Measurements from ENCODE around the gene PPIL4.

PPIL4 gene

DNA sequence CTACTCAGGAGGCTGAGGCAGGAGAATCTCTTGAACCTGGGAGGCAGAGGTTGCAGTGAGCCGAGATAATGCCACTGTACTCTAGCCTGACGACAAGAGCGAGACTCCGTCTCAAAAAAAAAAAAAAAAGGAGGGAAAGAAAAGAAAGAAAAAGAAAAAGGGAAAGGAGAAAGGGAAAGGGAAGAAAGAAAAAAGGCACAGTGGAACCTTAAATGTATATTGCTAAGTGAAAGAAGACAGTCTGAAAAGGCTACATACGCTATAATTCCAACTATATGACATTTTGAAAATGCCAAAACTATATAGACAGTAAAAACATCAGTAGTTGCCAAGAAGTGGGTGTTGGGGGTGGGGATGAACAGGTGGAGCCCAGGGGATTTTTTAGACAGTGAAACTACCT lies 16.2 kb downstream of the PPIL4 start:
- no peak for DNase-seq (ENCODE audit: low spot score)
- TF ChIP-seq, protein P1, sequence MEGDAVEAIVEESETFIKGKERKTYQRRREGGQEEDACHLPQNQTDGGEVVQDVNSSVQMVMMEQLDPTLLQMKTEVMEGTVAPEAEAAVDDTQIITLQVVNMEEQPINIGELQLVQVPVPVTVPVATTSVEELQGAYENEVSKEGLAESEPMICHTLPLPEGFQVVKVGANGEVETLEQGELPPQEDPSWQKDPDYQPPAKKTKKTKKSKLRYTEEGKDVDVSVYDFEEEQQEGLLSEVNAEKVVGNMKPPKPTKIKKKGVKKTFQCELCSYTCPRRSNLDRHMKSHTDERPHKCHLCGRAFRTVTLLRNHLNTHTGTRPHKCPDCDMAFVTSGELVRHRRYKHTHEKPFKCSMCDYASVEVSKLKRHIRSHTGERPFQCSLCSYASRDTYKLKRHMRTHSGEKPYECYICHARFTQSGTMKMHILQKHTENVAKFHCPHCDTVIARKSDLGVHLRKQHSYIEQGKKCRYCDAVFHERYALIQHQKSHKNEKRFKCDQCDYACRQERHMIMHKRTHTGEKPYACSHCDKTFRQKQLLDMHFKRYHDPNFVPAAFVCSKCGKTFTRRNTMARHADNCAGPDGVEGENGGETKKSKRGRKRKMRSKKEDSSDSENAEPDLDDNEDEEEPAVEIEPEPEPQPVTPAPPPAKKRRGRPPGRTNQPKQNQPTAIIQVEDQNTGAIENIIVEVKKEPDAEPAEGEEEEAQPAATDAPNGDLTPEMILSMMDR (IDR thresholded peaks at IDR 0.05; ENCODE audit: extremely low read depth, missing control alignments), result no peak

DNA sequence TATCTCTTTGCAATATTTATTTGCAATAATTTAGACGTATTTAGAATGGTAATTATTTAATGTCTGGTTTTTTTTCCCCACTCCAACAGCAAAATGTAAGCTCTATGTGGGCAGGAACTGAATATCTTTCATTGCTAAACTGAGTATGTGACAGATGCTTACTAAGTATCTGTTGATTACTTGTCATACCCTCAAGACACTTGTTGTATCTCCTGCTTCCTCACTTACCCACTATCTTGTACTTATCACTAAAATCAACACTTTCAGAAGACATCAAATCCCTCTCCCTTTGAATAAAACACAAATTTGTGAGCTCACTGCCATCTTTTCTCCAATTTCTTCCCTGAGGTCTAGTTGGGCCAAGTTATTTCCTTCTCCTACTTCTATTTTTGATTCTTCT lies 30.3 kb downstream of the PPIL4 start:
- no peak for DNase-seq (ENCODE audit: low spot score)
- TF ChIP-seq, protein P1 (IDR thresholded peaks at IDR 0.05; ENCODE audit: extremely low read depth, missing control alignments), result no peak

DNA sequence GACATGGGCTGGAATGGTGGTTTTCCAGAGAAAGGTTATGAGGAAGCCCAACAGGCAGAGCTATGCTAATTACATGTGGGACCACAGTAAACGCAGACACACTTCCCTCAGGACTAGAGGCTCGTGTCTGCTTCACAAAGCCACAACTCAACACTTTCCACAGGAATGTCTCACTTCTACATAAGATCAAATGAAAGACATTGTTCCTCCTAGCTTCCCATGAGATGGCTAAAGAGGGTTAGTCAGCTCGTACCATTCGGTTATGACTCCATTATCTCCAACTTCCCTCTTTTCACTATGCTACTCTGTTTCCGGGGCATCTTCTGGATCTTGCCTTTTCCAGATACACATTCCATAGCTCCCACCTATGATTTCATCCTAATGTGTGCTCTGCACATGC lies 31.9 kb downstream of the PPIL4 start:
- TF ChIP-seq, protein P1 (IDR thresholded peaks at IDR 0.05; ENCODE audit: extremely low read depth, missing control alignments), result no peak
- no peak for DNase-seq (ENCODE audit: low spot score)

DNA sequence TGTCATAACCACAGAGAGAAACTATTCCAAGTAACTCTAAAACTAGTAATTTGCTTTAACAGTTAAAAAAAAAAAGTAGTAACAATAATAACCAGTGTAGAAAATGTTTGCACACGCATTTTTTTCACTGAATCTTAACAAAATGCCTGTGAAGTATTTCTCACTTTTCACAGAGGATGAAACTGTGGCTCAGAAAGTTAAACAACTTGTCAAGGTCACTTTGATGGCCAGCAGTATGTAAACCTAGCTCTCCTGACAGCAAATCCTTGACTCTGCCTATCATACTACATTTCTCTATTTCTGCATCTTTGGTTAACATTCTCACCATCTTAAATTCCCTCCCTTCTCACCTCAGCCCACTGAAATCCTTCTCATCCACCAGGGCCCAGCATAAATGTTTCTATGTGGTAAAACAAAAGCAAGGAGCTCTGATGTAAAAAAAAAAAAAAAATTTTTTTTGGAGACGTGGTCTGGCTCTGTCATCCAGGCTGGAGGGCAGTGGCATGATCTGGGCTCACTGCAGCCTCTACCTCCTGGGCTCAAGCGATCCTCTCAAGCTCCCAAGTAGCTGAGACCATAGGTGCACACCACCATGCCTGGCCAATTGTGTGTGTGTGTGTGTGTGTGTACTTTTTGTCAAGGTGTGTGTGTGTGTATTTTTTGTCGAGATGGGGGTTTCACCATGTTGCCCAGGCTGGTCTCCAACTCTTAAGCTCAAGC lies 34.9 kb downstream of the PPIL4 start:
- TF ChIP-seq, protein P1 (IDR thresholded peaks at IDR 0.05; ENCODE audit: extremely low read depth, missing control alignments), result no peak
- DNase-seq (ENCODE audit: low spot score), result no peak

DNA sequence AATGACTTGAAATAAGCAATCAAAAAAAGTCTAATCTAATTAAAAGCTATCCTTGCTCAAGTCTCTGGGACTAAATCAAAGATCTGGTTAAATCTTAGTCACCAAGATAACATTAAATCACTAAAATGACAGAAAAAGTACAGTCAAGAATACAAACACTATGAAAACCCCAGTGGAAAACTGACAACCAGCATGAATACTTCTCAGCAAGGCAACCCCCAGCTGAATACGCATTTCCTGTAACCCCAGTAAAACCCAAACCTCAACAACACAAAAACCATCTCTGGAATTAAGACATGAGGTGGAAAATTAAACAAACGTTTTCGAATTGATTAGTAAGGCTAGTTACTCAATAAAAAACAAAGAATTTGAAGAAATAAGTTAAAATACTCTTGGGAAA lies 37.4 kb downstream of the PPIL4 start:
- TF ChIP-seq, protein P1 (IDR thresholded peaks at IDR 0.05; ENCODE audit: extremely low read depth, missing control alignments), result no peak

DNA sequence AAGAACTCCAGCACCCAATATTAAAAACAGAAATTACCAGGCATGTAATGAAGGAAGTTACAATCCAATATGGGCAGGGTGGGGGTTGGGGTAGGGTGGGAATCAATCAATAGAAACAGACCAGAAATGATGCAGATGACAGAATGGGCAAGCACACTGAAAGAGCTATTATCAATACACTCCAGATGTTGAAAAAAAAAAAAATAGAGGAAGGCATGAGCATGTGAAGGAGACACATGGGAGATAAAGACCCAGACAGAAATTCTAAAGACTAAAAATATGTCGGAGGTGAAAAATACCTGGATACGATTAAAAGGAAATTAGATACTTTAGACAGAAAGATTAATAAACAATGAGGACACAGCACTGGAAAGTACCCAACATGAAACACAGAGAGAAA lies 42.0 kb downstream of the PPIL4 start:
- TF ChIP-seq, protein P1 (IDR thresholded peaks at IDR 0.05; ENCODE audit: extremely low read depth, missing control alignments), result no peak
- no peak for DNase-seq (ENCODE audit: low spot score)

More for the DNA sequence above, 37.4 kb downstream of the PPIL4 start:
- no peak for DNase-seq (ENCODE audit: low spot score)

DNA sequence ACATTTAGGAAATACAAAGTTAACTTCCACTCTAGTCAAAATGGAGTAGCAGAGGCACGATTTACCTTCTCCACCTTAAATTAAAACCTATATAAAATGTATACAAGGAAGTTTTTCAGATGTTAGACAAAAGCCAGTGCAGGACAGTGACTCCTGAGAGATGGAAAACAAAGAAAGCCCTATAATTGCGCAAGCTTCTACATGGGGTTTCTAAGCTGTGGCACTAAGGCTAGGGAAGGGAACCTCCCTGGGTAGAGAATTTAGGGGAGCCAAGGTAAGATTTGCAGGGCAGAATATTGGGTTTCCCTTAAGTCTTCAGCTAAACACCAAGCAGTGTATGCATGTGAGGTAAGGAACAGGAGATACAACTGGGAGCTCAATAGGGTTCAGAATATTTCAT lies 42.6 kb downstream of the PPIL4 start:
- no peak for DNase-seq (ENCODE audit: low spot score)
- TF ChIP-seq, protein P1 (IDR thresholded peaks at IDR 0.05; ENCODE audit: extremely low read depth, missing control alignments), result no peak
